ENCODE results near the gene HNF1A. TPM values are rescaled to one million over a fixed set of nuclear protein-coding genes. Genes with fewer than 3 reads are reported as not detected.

The HNF1A gene
- total and polyA plus RNA-seq, 2 of the 13 experiments (the other 11 are each of a cell fraction or from before 2014, with no cell fraction given), result 13.4 to 34.7 TPM

DNA sequence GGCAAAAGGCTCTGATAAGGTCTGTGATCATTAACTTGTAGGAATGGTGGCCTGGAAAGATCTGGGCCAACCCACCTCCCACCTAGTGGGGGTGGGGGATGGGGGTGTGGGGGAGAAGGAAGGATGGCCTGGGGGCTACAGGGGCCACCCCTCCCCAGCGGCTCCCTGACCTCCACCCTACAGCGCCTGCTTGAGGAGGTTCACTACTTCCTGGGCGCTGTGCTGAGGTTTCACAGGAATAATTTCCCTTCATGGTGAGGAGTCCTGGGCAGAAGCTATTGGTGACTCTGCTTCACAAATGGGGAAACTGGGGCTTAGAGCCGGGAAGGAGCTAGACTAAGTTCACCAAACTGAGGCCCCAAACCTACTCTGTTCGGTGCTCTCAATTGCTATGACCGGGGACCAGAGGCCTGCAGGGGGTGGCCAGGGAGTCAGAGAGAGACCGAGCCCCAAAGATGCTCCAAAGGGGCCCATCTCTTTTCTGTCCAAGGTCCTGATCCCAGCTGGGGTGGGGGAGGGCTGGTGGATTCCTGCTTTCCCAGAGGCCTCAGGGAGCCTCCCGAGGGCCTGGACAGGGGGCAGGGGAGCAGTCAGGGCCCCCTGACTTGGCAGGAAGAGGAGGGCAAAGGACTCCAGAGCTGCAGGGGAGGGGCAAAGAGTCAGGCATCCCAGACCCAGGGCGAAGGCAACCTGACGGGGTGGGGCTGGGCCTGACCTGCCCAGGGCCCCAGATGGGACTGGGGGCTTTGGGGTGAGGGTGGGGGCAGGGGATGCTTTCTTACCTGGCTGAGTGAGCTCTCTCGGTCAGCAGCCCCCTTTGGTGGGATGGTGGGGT is 1.7 kb downstream of the HNF1A start (continued):
- TF ChIP-seq AGO2 (optimal IDR thresholded peaks at IDR 0.05; ENCODE audit: low read depth, low read length) (peak; percentile 81), ZNF207 (IDR thresholded peaks at IDR 0.05; ENCODE audit: borderline replicate concordance) (no peak), TARDBP (CRISPR knock-in tag; IDR thresholded peaks at IDR 0.05) (peak; percentile 90), ZNF451 (CRISPR knock-in tag; IDR thresholded peaks at IDR 0.05) (no peak), ZNF550 (CRISPR knock-in tag; IDR thresholded peaks at IDR 0.05; ENCODE audit: borderline replicate concordance) (no peak), HIVEP1 (CRISPR knock-in tag; IDR thresholded peaks at IDR 0.05) (peak; percentile 76; the same call in 1 of the 2 replicates), RBM22 (optimal IDR thresholded peaks at IDR 0.05; ENCODE audit: low read length) (peak; percentile 78), NCOA1 (CRISPR knock-in tag; IDR thresholded peaks at IDR 0.05) (no peak), PAX8 (CRISPR knock-in tag; IDR thresholded peaks at IDR 0.05; ENCODE audit: borderline replicate concordance) (no peak), GLI4 (CRISPR knock-in tag; IDR thresholded peaks at IDR 0.05; ENCODE audit: borderline replicate concordance) (no peak), CREB1 (IDR thresholded peaks at IDR 0.05) (no peak), CREB1 (CRISPR knock-in tag; IDR thresholded peaks at IDR 0.05) (no peak), PHF5A (CRISPR knock-in tag; IDR thresholded peaks at IDR 0.05; ENCODE audit: low read depth, unreplicated experiment) (no peak), ZNF383 (CRISPR knock-in tag; IDR thresholded peaks at IDR 0.05; ENCODE audit: borderline replicate concordance) (no peak), ZNF782 (CRISPR knock-in tag; IDR thresholded peaks at IDR 0.05; ENCODE audit: borderline replicate concordance) (no peak), ZZZ3 (CRISPR knock-in tag; IDR thresholded peaks at IDR 0.05; ENCODE audit: borderline replicate concordance) (no peak), ZBTB20 (CRISPR knock-in tag; IDR thresholded peaks at IDR 0.05; ENCODE audit: borderline replicate concordance, low read depth) (no peak), ZBTB38 (CRISPR knock-in tag; IDR thresholded peaks at IDR 0.05) (no peak), ZNF136 (CRISPR knock-in tag; IDR thresholded peaks at IDR 0.05; ENCODE audit: low read depth) (no peak)
- TF ChIP-seq, protein P1, sequence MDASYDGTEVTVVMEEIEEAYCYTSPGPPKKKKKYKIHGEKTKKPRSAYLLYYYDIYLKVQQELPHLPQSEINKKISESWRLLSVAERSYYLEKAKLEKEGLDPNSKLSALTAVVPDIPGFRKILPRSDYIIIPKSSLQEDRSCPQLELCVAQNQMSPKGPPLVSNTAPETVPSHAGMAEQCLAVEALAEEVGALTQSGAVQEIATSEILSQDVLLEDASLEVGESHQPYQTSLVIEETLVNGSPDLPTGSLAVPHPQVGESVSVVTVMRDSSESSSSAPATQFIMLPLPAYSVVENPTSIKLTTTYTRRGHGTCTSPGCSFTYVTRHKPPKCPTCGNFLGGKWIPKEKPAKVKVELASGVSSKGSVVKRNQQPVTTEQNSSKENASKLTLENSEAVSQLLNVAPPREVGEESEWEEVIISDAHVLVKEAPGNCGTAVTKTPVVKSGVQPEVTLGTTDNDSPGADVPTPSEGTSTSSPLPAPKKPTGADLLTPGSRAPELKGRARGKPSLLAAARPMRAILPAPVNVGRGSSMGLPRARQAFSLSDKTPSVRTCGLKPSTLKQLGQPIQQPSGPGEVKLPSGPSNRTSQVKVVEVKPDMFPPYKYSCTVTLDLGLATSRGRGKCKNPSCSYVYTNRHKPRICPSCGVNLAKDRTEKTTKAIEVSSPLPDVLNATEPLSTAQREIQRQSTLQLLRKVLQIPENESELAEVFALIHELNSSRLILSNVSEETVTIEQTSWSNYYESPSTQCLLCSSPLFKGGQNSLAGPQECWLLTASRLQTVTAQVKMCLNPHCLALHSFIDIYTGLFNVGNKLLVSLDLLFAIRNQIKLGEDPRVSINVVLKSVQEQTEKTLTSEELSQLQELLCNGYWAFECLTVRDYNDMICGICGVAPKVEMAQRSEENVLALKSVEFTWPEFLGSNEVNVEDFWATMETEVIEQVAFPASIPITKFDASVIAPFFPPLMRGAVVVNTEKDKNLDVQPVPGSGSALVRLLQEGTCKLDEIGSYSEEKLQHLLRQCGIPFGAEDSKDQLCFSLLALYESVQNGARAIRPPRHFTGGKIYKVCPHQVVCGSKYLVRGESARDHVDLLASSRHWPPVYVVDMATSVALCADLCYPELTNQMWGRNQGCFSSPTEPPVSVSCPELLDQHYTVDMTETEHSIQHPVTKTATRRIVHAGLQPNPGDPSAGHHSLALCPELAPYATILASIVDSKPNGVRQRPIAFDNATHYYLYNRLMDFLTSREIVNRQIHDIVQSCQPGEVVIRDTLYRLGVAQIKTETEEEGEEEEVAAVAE (CRISPR knock-in tag; IDR thresholded peaks at IDR 0.05; ENCODE audit: borderline replicate concordance), result peak; percentile 55; the same call in 1 of the 2 replicates
- TF ChIP-seq, protein P2, sequence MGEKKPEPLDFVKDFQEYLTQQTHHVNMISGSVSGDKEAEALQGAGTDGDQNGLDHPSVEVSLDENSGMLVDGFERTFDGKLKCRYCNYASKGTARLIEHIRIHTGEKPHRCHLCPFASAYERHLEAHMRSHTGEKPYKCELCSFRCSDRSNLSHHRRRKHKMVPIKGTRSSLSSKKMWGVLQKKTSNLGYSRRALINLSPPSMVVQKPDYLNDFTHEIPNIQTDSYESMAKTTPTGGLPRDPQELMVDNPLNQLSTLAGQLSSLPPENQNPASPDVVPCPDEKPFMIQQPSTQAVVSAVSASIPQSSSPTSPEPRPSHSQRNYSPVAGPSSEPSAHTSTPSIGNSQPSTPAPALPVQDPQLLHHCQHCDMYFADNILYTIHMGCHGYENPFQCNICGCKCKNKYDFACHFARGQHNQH (CRISPR knock-in tag; IDR thresholded peaks at IDR 0.05), result peak; percentile 20; the same call in 1 of the 2 replicates
- TF ChIP-seq, protein P3, sequence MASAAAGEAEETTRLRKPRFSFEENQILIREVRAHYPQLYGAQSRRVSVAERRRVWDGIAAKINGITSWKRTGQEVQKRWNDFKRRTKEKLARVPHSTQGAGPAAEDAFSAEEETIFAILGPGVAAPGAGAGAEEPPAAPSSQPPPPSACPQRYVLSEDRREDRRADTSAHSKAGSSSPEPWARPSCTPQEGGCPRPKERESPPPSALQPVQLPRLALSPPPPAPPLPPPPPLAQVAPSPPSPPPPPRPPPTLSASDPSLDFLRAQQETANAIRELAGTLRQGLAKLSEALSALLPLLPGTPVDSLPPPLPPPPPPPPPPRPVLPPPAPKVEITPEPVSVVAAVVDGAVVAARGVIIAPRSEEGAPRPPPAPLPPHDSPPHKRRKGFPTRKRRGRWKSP (CRISPR knock-in tag; IDR thresholded peaks at IDR 0.05), result no peak
- TF ChIP-seq, protein P4, sequence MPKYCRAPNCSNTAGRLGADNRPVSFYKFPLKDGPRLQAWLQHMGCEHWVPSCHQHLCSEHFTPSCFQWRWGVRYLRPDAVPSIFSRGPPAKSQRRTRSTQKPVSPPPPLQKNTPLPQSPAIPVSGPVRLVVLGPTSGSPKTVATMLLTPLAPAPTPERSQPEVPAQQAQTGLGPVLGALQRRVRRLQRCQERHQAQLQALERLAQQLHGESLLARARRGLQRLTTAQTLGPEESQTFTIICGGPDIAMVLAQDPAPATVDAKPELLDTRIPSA (CRISPR knock-in tag; IDR thresholded peaks at IDR 0.05; ENCODE audit: borderline replicate concordance), result 0 out of 2 replicates have a peak, but pooled peaks have one; percentile 14

All from HepG2 (cell line).